HG02623 (cell line): ENCODE results near the gene MREG.

Experiments
- ATAC-seq: cut with Tn5 transposase; IDR thresholded peaks from one replicate; pipeline ENCODE4 v1.9.1; 2021; ENCODE audit warnings: moderate library complexity; ENCODE audit not compliant: unreplicated experiment

Gene MREG

DNA sequence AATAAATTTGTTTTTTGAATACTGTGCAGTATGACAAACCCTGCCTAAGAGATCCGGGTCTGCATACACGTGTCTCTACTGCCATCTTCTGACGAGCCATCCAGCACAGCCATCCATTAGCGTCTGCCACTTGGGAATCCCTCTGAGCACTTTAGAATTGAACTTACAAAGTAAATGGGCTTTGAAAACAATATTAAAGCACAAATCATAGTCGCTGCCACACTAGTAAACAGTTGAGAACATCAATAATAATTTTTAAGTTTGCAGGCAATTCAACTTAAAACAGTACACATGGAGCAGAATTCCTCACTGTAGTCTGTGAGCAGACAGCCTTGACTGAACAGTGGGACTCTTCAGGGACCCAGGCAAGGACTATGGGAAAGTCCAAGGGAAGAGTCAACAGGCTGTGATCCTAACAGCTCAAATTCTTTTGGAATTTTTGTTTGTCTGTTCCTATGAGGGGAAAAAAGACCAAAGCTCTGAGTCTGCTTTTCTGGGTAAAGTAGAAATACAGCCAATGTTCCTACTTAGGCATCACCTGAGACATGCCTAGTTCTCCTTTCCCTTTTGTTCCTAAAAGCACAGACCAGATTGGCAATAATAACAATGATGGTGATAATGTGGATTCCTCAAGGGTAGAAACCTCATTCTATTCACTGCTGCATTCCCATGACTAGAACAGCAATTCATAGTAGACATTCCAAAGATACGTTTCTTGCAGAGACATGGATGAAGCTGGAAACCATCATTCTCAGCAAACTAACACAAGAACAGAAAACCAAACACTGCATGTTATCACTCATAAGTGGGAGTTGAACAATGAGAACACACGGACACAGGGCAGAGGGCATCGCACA is 92.9 kb downstream of the MREG start:
- ATAC-seq, result peak; percentile 49

- no peak for ATAC-seq
These were observed 93.6 kb downstream of the MREG start for GRCh38 chr2:215919624-215920243.

DNA sequence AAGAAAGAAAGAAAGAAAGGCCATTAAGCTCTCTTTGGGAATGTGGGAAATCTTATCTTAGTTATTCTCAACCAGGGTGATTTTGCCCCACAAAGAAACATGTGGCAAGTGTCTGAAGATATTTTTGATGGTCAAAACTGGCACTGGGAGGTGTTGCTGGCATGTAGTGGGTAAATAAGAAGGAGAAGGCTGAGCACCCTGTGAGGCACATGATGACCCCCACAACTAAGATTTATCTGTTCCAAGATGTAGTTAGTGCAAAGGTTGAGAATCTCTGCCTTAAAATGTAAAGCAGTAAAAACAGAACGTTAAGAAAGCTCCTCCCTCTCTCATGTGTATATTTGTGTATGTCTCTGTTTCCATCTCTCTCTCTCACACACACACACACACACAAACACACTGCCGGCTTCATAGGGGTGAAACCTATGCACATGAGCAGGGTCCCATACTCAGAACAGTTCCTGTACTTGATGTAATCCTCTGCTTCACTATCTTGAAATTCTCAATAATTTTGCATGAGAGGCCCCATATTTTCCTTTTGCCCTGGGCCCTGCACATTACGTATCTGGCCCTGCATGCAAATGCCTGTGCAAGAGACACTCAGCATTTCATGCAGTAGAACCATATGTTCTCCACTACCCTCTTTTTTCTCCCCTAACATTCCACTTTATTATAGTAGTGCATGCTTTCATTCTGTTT is 94.3 kb downstream of the MREG start:
- ATAC-seq, result no peak

- ATAC-seq, result peak; percentile 87
These were observed 95.3 kb downstream of the MREG start for GRCh38 chr2:215917953-215918620.

GRCh38 chr2:215915441-215915840 is 97.9 kb downstream of the MREG start:
- ATAC-seq, result no peak

DNA sequence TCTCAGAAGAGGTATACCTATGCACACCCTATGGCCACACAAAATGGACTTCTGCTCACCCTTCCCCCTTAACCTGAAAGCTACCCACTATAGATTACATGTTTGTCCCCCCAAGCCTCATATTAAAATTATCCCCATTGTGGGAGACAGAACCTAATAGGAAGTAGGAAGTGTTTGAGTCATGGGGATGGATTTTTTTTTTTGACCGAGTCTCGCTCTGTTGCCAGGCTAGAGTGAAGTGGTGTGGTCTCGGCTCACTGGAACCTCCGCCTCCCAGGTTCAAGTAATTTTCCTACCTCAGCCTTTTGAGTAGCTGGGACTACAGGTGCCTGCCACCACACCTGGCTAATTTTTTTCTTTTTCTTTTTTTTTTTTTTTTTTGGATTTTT is 98.6 kb downstream of the MREG start:
- ATAC-seq, result no peak

DNA sequence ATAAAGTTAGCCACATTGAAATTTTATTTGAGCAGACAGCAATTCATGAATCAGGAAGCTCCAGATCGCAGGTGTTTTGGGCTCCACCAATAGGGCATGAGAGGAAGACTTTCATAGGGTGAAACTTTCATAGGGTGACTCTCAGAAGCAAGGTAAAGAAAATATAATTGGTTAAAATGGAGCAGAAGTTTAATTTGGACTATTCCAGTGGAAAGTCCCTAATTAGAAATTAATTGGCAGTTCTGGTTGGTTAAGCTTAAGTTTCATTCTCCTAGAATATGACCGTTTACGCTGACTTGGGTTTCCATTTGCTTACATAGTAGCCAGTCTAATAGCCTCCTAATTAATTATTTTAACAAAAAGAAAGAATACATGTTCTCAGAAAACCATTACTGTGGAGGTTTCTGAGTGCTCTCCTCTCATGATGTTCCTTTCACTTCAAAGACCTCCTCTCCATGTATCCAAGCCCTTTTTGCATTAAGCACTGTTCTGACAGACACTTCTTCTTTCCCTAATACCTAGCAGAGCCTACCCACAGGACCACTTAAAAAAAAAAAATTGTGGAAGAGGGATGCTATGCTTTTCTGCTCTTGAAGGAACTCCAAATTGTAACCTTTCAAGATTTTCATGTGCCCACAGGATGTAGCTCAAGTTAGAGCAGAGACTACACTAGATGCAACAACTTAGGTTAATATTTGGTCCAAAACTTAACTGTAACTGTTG is 99.1 kb downstream of the MREG start:
- no peak for ATAC-seq

DNA sequence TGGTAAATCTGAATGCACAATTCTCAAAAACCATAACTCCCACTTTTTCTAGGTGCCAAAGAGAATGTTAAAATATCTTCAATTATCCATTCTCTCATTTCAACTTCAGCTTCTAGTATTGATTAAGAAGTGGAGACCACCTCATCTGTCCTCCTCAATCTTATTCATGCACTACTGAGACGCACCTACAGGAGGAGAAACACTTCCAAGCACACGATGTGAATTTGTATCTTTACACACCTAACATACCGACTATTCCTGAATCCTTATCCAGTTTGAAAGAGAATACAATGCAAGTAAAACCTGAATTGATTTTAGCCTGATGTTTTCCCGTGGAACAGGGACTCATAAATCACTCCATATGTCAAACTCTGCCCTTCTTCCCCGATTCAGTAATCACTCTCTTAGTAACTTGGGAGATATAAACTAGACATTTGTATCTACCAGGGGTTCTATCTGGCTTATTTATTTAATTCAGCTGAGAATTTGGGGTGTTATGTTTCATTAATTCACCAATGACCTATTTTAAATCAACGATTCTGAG is 101.0 kb downstream of the MREG start:
- ATAC-seq, result no peak

DNA sequence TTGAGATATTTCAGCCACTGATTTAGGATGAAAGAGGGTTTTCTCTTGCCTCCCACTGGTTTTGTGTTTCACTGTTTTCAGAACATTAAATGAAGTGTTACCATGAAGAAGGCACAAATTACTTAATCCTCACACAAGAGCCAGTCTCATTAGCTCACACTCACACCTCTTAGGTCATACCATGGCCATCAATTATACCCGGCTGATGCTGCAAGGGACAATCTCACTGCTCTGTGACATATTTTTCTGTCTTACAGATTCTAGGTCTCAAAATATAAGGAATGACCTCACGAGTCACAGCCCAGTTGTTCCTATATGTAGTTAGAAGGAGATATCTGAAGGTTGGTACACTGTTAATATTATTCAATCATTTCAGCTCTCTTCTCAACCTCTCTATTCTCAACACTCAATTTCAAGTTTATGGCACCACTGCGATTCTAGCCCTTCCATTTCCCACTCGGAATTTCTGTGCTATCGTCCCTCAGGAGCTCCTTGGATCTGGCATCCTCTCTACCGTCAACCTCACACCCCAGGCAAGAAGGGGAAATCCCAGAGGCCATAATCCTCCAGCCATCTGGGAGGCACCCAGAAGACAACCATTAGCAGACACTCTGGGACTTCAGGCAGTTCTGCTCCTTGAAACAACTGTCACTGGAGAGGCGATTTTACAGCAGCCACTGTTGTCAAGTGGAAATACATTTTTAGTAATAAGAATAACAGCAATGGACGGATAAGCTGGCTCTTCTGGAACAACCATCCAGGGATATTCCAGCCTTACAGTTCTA is 101.9 kb downstream of the MREG start:
- no peak for ATAC-seq

DNA sequence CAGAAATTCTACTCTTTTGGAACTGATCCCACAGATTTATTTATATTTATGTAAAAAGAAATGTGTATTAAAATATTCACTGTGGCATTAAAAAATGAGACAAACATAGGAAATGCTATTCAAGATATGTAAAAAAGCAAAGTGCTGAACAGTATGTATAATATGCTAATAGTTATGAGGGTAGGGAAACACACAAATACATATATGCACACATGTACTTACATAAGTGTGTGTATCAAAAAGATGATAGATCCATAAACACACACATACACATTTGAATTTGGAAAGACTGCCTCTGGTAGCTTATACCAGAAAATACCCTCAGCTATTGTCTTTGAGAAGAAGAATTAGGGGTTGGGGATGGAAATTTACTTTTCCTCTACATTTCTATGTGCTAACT is 103.2 kb downstream of the MREG start:
- ATAC-seq, result no peak

GRCh38 chr2:215907147-215907546 is 106.2 kb downstream of the MREG start:
- ATAC-seq, result no peak

DNA sequence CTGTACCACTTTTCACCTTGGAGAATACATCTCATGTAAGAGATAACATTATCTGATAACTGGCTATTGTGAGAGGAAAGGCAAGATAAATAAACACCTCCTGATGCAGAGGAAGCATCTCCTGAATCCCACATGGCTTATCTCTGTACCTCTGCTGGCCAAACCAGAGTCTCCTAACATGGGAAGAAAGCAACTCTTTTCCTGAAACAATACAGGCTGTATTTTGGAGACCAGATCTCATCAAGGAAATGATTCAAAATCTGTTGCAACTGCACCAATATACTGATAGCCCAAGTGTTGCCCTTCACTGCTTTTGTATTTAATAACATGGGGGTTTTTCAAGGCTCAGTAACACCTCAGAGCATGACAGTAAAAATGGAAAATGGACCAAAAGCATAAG is 106.9 kb downstream of the MREG start:
- ATAC-seq, result no peak

DNA sequence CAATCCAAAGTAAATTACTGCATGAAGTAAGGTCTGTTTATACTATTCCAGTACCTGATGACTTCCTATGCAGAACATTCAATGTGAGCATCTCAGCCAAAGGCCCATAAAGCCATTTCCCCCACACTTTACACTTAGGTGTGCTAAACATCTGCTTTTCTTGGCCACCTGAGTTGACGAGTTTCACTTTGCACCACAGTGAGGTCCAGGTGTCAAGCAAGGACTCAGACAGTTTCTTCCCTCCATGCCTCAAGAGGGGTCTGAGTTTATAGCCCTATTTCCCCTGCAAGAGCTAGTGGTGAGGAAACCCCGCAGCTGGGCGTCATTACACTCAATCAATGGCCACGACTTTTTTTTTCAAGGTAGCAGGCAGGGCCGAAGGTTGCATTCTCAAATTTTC is 107.7 kb downstream of the MREG start:
- ATAC-seq, result no peak

DNA sequence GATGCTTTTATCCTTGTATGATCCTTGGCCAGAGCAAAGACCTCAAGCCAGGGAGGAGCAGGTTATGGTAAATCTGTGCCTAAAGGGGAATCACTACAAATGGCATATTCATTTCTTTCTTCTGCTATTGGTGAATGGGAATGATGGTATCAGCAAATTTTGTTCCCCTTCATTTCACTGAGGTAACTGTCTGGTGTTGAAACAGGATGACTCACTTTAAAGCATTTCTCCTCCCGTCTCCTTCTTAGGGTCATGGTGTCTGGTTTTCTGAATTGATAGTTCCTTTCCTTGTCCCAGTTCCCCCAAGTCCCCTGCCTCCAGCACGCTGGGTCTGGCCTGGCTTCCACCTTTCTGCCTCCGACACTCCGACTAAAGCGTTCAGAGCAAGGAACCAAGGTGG is 109.2 kb downstream of the MREG start:
- ATAC-seq, result no peak

DNA sequence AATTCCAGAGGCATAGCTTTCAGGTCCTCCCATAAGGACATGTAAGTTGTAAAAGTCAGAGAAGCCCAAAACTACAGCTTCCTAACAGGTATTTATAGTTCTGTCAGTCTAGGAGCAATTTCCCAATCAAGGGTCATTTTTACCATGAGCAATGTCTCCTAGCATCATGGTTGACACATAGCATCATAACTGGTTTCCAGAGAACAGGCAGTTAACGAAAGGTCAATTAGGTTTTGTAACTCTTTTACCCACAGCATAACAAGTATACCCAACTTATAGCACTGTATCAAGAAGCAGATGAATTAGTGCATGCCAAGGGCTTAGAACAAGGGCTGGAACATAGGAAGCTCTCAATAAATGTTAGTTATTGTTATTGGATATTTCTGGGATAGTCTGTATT is 110.1 kb downstream of the MREG start:
- no peak for ATAC-seq

DNA sequence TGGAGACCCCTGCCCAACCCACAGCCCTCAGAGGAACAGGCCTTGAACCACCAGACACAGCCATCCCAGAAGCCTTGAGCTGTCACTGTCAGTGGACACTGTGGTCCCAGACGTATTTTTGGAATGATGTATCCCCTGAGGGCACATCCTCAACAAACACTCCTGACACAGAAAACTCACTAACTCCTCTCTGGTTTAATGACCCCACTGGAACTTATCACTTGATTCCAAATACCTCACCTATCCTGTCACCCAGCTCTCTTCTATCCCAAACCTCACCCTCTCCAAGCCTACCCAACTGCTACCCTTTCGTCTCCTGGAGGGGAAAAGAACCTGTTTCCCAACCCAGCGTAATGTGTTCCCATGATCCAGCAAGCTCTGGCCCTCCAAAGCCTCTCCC is 111.6 kb downstream of the MREG start:
- ATAC-seq, result no peak

DNA sequence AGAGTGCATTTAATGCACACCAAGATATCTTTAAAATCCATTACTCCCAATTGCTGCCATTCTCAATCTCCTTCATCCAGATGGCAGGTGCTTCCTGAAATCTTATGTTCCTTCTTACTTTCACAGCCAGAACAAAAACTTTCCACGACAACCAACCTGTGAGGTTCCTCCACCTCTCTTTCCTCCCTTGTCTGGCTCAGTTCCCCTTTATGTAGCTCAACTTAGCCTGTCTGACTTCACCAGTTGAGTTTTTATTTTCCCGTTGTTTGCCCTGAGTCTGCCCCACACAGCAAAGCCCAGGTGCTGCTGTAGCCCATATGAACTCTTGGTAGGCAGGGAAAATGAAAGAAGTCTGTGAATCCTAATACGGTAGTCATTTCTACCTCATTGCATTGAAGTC is 112.5 kb downstream of the MREG start:
- ATAC-seq, result peak; percentile 65

- no peak for ATAC-seq
These were observed 113.1 kb downstream of the MREG start for GRCh38 chr2:215900203-215900611.

- ATAC-seq, result no peak
These were observed 113.9 kb downstream of the MREG start for GRCh38 chr2:215899141-215900074.
